ENCODE results near the gene MSH5. TPM values are rescaled to one million over a fixed set of nuclear protein-coding genes. Genes with fewer than 3 reads are reported as not detected.
A peak's percentile ranks its signal among the peaks of the same experiment; 100 is the strongest.

Gene MSH5
- total RNA-seq, 1 donor from 2014 or later: 1.8 TPM

DNA sequence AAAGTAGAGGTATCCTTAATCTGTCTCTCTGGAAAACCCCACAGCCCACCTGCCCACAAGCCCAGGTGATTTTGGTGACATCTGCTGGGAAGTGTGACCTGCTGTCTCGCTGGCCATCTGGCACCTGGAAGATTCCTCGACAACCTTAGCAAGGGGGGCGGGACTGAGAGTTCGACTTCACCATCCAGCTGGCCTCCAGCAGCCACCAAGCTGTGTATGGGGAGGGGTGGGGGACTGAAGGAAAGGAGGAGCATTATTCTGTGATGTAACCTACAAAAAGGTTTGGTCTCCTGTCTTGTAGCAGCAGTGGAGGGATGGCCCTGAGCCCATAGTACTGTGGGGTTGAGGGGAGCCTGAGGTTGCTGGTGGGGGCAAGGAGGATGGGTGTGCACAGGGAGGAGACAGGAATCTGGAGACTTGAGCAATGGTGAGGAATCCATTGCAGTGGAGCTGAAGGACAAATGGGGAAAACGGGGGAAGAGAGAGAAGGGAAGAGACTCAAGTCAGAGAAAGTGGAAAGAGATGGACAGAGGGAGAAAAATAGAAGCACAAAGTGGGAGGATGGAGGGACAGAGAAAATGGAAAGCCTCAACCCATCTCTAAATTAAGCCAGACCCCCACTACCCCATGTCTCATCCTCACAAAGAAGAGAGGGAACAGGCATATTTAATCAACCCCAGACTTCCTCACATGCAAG lies 29.1 kb upstream of the MSH5 start:
- intact Hi-C loops (cut with DNase I): no loop called here
- ATAC-seq (ENCODE audit: poor library complexity): no peak
- DNase-seq: no peak

DNA sequence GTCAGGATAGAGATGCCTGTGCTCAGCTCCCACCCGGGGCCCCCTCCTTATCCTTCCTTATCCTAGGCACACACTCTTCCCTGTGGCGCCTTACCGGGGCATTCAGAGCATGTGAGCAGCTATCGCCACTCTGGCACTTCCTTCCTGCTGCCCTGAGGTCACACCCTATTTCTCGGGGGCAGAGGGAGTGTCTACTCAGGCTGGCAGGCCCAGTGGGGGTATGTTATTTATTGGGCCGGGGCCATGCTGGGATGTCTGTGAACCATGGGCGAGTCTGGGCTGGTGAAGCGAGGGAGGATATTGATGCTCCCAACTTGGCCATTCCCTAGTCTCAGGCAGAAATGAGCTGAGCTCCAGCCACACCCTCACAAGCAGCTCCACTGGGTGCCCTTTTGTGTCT lies 28.6 kb upstream of the MSH5 start:
- intact Hi-C loops (cut with DNase I): no loop called here
- peak; percentile 23 for ATAC-seq (ENCODE audit: poor library complexity)
- DNase-seq: no peak

DNA sequence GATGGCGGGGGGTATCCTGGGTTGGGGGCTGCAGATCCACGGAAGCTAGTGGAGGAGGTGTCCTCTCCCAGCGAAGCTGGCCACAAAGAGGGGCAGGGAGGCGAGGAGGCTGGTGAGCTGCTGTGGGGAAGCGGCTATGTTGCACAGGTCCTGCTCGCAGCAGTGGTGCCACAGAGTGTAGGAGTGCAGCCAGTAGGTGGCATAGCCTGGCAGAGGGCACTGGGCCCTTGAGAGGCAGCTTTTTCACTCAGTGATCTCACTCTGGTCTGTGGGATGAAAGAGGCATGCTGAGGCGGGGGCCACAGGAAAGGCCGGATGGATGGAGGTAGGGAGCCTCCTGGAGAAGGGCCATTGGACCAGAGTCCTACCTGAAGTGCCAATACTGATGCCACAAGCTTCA lies 27.5 kb upstream of the MSH5 start:
- intact Hi-C loops (cut with DNase I): no loop called here
- ATAC-seq (ENCODE audit: poor library complexity): peak; percentile 73
- DNase-seq: no peak

DNA sequence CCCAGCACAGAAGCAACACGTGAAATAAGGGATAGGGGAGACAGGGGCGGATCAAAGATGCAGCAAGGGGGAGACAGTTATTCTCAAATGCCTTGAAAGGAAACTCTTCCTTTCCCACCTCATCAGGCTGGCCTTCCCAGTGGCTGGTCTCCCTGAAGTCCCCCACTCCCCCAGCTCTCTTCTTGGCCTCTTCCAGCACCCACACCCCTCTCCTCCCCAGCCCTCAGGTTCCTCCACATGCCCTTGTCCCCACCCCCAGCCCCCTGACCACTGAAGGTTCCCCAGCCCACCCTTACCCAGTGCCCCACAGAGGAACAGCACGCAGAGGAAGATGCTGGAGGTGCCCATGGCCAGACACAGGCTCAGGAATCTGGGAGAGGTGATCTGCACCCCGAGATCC lies 26.3 kb upstream of the MSH5 start:
- DNase-seq: no peak
- intact Hi-C loops (cut with DNase I): no loop called here
- ATAC-seq (ENCODE audit: poor library complexity): no peak

DNA sequence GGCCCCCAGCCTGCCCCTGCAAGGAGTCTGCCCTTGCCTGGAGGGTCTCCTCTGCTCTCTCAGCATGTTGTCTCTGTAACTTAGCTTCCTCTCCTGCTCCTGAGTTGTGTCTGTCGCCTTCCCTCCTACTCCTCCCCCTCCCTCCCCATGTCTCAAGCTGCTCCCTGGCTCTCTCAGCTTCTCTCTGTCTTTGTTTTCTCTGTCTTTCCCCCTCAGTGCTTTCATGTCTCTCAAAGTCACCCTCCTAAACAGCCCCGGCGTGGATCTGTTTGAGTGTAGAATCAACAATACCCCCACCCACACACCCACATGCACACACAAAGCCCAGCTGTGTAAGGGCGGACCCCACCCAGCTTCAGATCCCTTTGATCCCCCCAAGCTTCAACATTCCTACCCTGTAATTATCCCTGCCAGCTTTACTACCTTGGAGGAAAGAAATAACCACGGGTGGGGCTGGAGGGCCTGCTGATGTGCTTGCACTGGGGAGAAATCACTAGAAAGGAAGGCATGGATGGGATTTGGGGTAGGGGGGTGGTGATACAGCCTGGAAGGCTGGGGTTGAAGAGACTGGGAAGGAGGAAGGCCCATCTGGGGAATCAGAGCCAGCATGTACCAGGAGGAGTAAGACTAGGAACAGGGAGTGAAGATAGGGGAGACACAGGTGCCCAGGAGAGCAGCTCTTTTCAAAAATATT lies 25.7 kb upstream of the MSH5 start:
- DNase-seq: no peak
- ATAC-seq (ENCODE audit: poor library complexity): no peak
- intact Hi-C loops (cut with DNase I): no loop called here

DNA sequence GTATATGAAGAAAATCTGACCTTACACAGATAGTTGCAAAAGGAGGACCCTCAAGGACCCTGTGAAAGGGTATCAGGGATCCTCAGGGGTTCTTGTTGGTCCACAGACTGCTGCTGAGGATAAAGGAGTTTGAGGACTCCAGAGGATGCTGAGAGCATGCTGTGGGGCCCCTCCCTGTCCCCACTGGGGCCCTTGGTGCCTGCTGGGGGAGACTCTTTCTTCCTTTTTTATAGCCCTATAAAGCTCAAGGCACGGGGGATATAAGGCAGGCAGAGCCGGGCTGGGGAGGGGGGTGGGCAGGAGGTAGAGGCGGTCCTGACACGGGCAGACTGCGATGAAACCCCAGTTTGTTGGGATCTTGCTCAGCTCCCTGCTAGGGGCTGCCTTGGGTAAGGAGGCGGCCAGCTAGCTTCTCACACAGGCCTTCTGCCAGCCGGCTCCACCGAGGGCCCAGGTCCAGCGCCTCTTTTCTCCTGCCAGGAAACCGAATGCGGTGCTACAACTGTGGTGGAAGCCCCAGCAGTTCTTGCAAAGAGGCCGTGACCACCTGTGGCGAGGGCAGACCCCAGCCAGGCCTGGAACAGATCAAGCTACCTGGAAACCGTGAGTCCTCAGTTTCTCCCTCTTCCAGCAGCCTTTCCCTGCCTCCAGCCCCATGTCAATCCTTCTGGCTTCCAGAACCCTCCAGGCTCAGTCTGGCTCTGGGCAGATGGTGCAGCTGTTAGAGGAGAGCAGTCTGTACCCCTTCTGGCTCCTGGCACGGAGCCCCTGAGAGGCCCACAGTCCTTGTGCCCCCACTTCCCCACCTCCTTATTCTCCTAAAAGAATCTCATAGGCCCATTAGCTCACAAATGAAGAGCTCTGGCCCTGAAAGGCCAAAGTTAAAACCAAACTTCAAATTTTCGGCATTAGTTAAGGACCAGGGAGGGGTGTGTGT lies 24.5 kb upstream of the MSH5 start, which contains the start of gene LY6G6D:
Gene LY6G6D, plus strand, starts transcription at position 327 of the 937 bp plus-strand sequence. Its CDS starts 8 bp downstream, at position 335.
- ATAC-seq (ENCODE audit: poor library complexity): no peak
- intact Hi-C loops (cut with DNase I): no loop called here
- DNase-seq: no peak

DNA sequence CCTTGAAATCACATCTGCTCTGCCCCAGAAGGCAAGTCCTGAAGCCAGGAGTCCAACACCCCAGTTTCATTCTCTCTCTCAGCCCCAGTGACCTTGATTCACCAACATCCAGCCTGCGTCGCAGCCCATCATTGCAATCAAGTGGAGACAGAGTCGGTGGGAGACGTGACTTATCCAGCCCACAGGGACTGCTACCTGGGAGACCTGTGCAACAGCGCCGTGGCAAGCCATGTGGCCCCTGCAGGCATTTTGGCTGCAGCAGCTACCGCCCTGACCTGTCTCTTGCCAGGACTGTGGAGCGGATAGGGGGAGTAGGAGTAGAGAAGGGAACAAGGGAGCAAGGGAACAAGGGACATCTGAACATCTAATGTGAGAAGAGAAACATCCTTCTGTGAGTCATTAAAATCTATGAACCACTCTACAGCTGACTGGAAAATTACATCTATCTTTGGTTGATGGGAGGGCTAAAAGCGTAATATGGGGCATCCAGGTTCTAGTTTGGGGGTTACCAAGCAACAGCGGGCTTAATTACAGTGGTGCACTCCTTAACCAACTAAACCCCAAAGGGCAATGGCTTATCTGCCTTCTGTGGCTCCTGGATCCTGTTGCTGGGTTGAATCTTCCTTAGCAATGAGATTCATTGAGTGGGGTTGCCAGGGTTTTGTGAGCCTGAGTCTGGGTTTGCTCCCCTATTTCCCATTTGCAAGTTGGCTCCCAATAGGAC lies 22.1 kb upstream of the MSH5 start:
- ATAC-seq (ENCODE audit: poor library complexity) (no peak), DNase-seq (no peak)
- intact Hi-C loops (cut with DNase I): no loop called here

DNA sequence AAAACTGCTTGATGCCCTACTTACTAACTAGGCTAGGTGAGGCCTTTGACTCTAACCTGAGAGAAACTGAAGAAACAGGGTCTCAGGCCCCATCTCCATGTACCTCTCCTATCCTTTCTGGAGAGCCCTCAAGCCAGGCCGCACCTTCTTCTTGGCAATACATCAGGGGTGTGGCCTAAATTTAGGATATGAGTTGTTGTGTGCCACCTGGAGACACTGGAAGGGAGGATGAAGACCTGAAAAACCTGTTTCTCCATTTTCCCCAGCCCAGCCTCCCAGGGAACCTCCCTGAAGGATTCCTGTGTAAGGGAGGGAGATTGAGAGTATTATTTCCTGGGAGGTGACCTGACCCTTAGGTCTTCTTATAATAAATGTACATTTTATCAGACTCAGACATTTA lies 21.5 kb upstream of the MSH5 start:
- DNase-seq (no peak), ATAC-seq (ENCODE audit: poor library complexity) (no peak)
- intact Hi-C loops (cut with DNase I): no loop called here

DNA sequence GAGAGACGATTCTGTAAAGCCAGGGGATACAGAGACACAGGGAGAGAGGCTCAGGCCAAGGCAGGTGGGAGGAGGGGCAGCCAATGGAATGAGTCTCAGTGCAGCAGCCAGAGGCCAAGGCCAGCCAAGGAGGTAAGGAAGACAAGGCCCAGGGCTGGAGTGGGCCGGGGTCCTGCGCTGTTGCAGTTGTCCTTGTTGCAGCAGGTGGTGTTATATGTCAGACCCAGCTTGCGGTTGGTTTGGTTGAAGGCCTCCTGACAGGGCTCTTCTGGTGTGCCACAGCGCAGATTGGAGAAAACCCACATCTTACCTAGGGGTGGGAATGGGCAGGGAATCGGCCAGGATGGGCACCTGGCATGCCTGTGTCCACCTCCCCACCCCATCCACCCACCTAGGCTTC lies 20.8 kb upstream of the MSH5 start:
- intact Hi-C loops (cut with DNase I): no loop called here

DNA sequence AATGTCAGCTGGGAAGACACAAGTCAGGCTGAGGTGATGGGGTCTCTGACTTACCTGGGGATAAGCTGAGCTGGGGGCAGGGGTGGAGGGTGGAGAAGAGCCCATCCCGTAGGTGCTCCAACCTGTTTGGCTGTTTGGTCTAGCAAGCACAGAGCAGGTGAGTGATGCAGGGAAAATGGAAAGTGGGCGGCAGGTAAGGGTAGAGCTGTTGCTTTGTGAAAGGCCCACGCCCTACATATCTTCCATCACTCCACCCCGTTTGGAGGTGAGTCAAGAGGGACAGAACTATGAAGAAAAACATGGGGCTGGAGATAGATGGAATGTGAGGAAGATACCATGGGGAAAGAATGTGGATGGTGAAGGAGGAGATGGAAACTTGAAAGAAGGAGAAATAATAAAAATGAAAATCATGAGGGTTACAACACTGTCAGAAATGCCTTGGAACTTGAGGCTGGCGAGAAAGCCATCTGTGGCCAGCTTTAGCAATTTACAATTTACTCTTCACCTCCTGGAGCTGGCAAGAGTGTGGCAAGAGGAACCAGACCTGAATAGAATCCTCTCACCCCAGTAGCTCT lies 19.5 kb upstream of the MSH5 start:
- DNase-seq (no peak), ATAC-seq (ENCODE audit: poor library complexity) (no peak)
- intact Hi-C loops (cut with DNase I): no loop called here

More for the DNA sequence above, 20.8 kb upstream of the MSH5 start:
- ATAC-seq (ENCODE audit: poor library complexity) (no peak), DNase-seq (no peak)

DNA sequence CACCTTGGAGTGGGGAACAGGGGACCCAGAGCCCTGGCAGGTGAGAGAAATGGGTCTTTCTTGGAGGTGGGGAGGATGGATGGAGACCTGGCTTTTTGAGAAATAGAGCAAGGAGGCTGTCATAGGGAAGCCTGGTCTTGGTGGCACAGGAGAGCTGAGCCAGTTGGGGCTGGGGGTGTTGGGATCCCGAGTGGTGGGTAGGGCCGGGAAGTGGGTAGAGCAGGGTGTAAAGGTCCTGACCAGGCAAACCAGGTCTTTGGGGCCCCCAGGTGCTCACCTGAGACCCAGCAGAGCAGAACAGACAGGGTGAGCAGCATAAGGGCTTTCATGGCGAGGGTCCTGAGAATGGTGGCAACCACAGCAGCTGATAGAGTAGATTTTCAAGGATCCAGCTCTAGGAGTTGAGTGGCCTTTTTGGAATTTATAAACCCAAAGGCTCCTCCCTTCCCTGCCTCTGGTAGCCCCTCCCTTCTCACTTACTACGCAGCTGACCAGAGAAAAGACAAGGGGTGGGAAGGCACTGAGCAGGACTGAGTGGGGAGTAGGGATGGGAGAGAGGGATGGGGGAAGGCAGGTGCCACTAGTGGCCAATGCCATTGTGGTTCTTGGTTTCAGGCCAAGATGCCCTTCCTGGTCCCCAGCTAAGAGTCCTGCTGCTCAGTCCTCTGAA lies 18.3 kb upstream of the MSH5 start, which contains the start of gene LY6G6C:
Gene LY6G6C, minus strand, starts transcription at position 396 of the 670 bp plus-strand sequence. Its CDS starts 67 bp downstream, at position 329.
- intact Hi-C loops (cut with DNase I): no loop called here
- ATAC-seq (ENCODE audit: poor library complexity): no peak
- no peak for DNase-seq

DNA sequence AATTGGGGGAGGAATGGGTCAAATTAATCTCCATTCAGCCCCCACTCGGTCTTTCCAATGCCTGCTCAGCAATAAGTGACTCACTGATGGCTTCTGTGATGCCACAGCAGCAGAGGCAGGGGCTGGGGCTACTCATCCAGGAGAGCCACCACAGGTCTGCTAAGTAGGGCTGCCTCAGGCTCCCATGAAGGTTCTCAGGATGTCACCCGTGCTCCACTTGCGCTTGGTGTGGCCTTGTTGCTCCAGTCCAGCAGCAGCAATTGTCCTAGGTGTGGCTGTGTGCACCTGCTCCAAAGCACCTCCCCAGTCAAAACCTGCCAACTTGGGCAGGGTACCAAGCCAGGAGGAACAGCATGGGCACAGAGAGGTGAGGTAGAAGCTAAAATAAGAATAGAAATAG lies 17.6 kb upstream of the MSH5 start:
- intact Hi-C loops (cut with DNase I): no loop called here
- DNase-seq (no peak), ATAC-seq (ENCODE audit: poor library complexity) (no peak)

DNA sequence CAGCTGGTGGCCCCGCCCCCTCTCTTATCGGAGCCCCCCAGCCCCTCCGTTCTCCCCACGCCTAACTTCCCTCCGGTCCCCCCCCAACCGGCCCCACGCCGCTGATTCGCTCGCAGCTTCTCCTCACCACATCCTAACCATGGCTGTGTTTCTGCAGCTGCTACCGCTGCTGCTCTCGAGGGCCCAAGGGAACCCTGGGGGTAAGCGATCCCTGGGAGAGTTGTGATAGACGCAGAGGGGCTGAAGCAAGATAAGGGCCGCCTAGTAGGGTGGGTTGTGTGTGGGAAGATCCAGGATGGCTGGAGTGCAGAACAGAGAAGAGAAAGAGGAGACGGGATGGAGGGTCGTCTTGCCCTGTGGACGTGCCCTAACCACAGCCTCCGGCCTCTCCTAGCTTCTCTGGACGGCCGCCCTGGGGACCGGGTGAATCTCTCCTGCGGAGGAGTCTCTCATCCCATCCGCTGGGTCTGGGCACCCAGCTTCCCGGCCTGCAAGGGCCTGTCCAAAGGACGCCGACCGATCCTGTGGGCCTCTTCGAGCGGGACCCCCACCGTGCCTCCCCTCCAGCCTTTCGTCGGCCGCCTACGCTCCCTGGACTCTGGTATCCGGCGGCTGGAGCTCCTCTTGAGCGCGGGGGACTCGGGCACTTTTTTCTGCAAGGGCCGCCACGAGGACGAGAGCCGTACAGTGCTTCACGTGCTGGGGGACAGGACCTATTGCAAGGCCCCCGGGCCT lies 16.4 kb upstream of the MSH5 start, which contains the start of gene MPIG6B:
Gene MPIG6B, plus strand, starts transcription at position 129 of the 735 bp plus-strand sequence. Its CDS starts 11 bp downstream, at position 140.
- ATAC-seq (ENCODE audit: poor library complexity) (no peak), DNase-seq (no peak)
- intact Hi-C loops (cut with DNase I): no loop called here

DNA sequence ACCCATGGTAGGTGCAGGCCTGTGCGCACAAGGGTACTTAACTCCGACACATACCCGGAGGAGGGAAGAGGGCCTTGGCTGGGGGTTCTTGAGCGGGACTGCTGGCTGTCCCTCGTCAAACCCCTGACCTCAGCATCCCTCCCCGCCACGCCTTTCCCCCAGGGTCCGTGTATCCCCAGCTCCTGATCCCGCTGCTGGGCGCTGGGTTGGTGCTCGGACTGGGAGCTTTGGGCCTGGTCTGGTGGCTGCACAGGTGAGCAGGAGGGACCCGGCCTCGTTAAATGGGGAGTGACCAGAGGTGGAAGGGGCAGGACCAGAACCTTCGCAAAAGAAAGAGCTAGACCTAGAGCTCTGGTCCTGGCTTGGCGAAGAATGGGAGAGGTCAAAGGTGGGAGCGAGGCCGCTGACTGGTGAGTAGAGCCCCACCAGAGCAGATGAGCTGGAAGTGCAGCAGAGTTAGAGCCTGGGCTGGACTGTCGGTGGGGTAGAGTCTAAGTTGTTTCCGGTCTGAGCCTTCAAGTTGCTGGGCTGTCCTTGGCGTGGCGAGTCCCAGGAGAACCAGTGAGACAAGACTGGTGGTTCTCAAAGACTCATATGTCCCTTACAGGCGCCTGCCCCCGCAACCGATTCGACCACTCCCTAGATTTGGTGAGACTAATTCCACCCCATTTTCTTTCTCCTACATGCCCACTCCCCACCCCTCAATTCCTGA lies 15.7 kb upstream of the MSH5 start:
- intact Hi-C loops (cut with DNase I): no loop called here
- DNase-seq (no peak), ATAC-seq (ENCODE audit: poor library complexity) (no peak)

DNA sequence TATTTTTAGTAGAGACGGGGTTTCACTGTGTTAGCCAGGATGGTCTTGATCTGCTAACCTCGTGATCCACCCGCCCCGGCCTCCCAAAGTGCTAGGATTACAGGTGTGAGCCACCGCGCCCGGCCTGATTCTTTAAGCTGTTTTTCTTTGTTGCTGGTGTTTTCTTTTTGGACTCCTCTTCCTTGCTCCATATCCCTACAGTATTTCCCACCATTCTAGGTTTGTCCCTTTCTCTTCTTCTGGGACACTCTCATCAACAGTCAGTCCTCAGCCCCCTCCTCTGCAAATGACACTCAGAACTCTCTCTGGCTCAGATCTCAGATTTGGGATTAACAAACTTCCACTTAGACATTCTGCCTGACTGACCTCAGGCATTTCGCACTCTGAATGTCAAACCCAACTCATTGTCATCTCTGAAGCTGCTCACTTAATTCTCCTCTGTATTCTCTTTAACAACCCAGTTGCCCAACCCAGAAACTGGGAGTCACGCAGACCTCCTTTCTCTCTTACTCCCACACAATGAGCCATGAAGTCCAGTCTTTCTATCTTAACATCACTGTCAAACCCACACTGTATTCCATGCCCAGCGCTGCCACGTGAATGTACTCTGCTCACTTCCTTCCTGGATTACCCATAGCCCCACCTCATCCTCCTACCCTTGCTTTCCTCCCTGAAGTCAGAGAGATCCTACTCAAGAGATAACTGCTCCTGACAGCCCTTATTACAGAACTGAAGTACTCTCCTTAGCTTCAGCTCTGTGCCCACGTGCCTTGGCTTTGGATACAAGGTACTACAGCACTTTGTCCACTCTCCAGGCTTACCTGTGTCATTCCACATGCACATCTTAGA lies 14.1 kb upstream of the MSH5 start:
- ATAC-seq (ENCODE audit: poor library complexity) (no peak), DNase-seq (no peak)
- intact Hi-C loops (cut with DNase I): no loop called here

Measured in Right ventricle myocardium superior (tissue), 1 donor.